ENCODE results near the gene TROAP. TPM values are rescaled to one million over a fixed set of nuclear protein-coding genes. Genes with fewer than 3 reads are reported as not detected.
"Not testable (repeated sequence)": the region's sequence is repeated elsewhere in the genome, so short reads cannot be mapped to it uniquely, and the experiment has no call there.

Gene TROAP
- 10 to 100 TPM; 73.8 to 80.4 TPM for total RNA-seq

- DNase-seq (peak; percentile 95), ATAC-seq (ENCODE audit: low read depth) (peak; percentile 98)
- POLR2A ChIA-PET = interaction anchor here (0.7 to 2.2 kb wide), 22 partner anchors 8 to 703 kb away, joined by 3 to 23 read pairs (median 4); partner anchors contain the start of genes PRKAG1, RACGAP1, SPATS2 and TUBA1A
- peak within 1 kb of the TSS; percentile 100 for H3K4me3 Mint-ChIP-seq
- peak within 1 kb of the TSS; percentile 98 for H3K27ac Mint-ChIP-seq
- H3K27me3 Mint-ChIP-seq = peaks cover 5% of the 10 kb centered on the region
- H3K4me1 Mint-ChIP-seq = peaks cover 24% of the 10 kb centered on the region
- no peaks in the 10 kb centered on the region for H3K9me3 Mint-ChIP-seq
- H3K36me3 Mint-ChIP-seq = peaks cover 20% of the 10 kb centered on the region
Observed at GRCh38 chr12:49322708-49323523, at the start of gene TROAP. TSS of gene TROAP (plus strand) at chr12:49323255. CDS start at chr12:49323609, 354 bp downstream.

DNA sequence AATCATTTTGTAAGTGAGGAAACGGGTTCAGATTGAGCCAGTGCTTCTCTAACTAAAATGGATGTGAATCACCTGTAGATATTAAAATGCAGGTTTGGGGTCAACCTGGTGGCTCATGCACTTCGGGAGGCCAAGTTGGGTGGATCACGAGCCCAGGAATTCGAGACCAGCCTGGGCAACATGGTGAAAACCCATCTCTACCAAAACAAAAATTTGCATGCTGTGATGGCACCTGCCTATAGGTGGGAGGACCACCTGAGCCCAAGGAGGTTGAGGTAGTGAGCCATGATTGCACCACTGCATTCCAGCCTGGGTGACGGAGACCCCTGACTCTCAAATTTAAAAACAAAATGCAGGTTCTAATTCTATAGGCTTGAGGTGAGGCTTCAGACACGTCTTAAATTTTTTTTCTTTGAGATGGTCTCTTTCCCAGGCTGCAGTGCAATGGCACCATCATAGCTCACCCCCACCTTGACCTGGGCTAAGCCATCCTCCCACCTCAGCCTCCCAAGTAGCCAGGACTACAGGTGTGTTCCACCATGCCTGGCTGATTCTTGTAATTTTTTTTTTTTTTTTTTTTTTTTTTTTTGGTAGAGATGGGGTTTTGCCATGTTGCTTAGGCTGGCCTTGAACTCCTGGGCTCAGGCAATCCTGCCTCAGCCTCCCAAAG is 49.2 kb upstream of the TROAP start:
- H3K36me3 Mint-ChIP-seq = peaks cover 12% of the 10 kb centered on the region
- peaks cover 2% of the 10 kb centered on the region for H3K27me3 Mint-ChIP-seq
- ATAC-seq (ENCODE audit: low read depth) = no peak
- POLR2A ChIA-PET = interaction anchor here (1.0 to 1.3 kb wide), 2 partner anchors 9 to 143 kb away, joined by 3 read pairs; partner anchors contain the start of gene TUBA1B
- H3K4me3 Mint-ChIP-seq = no peak overlapping the region
- DNase-seq = no peak
- no peak overlapping the region for H3K27ac Mint-ChIP-seq
- H3K4me1 Mint-ChIP-seq = peaks cover 4% of the 10 kb centered on the region
- H3K9me3 Mint-ChIP-seq = no peaks in the 10 kb centered on the region

DNA sequence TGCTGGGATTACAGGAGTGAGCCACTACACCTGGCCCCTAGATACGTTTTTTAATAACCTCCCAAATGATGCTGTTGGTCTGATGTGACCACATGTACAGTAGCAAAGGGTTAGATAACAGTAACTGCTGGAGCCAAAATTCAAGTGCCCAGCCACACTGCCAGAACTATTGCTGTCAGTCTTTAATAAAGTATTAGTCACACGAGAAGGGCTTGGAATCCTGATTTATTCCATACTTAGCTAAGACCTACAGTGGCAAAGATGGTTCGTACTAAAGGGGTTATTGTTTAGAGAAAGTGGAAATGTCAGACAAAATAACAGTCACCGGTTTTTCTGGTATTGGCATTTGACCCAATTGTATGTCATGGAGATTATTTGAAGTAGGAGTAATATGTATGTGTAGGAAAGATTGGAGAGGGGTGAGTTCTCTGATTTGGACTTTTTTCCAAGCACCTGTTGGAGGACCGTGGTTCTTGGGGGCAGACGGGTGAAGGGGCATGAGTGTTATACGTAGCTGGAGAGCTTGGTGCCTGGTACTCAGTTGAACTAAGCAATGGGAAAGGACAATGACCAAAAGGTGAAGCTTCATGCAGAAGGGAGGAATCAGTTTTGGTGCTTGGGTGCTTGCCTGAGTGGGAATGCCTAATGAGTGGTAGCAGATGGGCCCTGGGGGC is 48.5 kb upstream of the TROAP start:
- Mint-ChIP-seq H3K27me3 (peaks cover 5% of the 10 kb centered on the region), H3K36me3 (peaks cover 10% of the 10 kb centered on the region), H3K4me1 (peaks cover 4% of the 10 kb centered on the region), H3K9me3 (no peaks in the 10 kb centered on the region), H3K27ac (no peak overlapping the region), H3K4me3 (no peak overlapping the region)
- POLR2A ChIA-PET = interaction anchor here (1.2 kb wide), 1 partner anchor 205 kb away, joined by 3 read pairs; the partner anchor contains the start of gene RHEBL1
- DNase-seq (no peak), ATAC-seq (ENCODE audit: low read depth) (no peak)

DNA sequence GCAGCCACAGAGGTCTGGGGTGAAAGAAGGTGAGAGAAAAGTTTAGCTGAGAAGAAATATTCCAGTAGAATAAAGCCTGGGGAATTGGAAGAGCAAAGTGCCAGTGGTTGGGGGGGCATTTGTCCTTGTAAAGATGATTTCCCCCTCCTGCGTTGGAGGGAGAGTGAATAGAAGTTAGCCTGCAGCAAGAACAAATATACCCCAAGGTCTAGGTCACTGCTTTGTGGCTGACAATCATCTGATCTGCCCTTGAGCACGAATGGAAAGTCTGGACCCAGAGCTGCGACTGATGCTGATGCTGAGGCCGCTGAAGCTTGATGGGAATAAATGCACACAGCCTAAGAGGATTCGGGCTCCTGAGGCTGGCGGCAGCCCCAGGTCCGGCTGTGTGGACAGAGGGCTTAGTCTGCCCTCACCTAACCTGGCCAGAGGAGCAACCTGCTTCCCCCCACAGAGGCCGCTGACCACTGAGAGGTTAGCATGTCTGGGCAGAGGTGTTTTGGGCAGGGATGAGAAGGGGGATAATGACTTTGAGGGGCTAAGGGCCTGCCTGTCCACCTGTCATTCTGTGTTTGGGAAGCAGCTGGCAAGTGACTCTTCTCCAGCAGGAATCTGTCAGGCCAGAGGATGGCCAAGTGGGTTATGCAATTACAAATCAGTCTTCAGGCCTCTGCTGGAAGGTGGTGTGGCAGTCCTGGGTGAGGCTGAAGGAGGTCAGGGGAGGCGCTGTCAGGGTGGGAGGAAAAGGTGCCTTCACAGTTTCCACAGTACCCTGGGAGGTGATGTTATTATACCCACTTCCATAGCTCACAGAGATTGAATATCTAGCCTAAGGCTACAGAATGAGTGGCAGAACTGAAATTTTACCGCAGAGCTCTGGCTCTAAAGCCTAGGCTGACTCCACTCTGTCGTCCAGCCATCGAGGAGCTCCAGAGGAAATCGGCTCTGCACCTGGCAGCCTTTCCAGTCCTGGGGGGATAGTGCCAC is 46.5 kb upstream of the TROAP start:
- peaks cover 6% of the 10 kb centered on the region for H3K36me3 Mint-ChIP-seq
- no peak for DNase-seq
- H3K4me1 Mint-ChIP-seq = no peaks in the 10 kb centered on the region
- POLR2A ChIA-PET = interaction anchor here (0.6 to 1.2 kb wide), 3 partner anchors 11 to 232 kb away, joined by 3 to 5 read pairs (median 4); partner anchors contain the start of gene TUBA1B
- H3K4me3 Mint-ChIP-seq = no peak overlapping the region
- ATAC-seq (ENCODE audit: low read depth) = no peak
- no peaks in the 10 kb centered on the region for H3K9me3 Mint-ChIP-seq
- H3K27ac Mint-ChIP-seq = no peak overlapping the region
- peaks cover 15% of the 10 kb centered on the region for H3K27me3 Mint-ChIP-seq

GRCh38 chr12:49277466-49277865 is 45.6 kb upstream of the TROAP start:
- H3K4me1 Mint-ChIP-seq = no peaks in the 10 kb centered on the region
- ATAC-seq (ENCODE audit: low read depth) = no peak
- H3K27me3 Mint-ChIP-seq = peaks cover 16% of the 10 kb centered on the region
- no peaks in the 10 kb centered on the region for H3K9me3 Mint-ChIP-seq
- peaks cover 6% of the 10 kb centered on the region for H3K36me3 Mint-ChIP-seq
- no peak overlapping the region for H3K27ac Mint-ChIP-seq
- no peak for DNase-seq
- POLR2A ChIA-PET = interaction anchor here (0.9 to 1.2 kb wide), 2 partner anchors 12 to 147 kb away, joined by 3 to 5 read pairs; partner anchors contain the start of gene TUBA1B
- H3K4me3 Mint-ChIP-seq = no peak overlapping the region

DNA sequence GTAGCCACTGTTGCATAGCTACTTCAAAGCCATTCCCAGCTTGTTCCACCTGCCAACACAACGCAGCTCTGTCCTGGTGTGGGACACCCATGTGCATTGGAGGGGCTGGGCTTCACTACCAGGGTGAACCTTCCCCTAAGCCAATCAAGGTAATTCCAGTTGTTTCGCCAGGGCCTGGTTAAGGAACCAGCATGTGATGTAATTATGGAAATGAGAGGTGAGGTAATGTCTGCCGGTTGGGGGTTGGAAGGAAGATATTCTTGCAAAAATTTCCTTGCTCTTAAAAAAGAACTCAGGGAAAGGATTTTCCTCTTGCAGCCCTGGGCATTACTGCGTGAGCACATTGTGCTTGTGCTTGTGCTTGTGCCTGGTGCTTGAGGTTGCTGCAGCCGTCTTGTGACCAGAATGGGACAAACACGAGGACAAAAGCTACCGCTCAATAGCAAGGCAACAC is 43.3 kb upstream of the TROAP start:
- Mint-ChIP-seq H3K27ac (no peak overlapping the region), H3K4me1 (no peaks in the 10 kb centered on the region), H3K36me3 (no peaks in the 10 kb centered on the region), H3K4me3 (no peak overlapping the region), H3K9me3 (no peaks in the 10 kb centered on the region), H3K27me3 (peaks cover 17% of the 10 kb centered on the region)
- ATAC-seq (ENCODE audit: low read depth) (no peak), DNase-seq (no peak)
- POLR2A ChIA-PET = interaction anchor here (0.6 kb wide), 1 partner anchor 14 kb away, joined by 3 read pairs; no protein-coding TSS in a partner anchor

DNA sequence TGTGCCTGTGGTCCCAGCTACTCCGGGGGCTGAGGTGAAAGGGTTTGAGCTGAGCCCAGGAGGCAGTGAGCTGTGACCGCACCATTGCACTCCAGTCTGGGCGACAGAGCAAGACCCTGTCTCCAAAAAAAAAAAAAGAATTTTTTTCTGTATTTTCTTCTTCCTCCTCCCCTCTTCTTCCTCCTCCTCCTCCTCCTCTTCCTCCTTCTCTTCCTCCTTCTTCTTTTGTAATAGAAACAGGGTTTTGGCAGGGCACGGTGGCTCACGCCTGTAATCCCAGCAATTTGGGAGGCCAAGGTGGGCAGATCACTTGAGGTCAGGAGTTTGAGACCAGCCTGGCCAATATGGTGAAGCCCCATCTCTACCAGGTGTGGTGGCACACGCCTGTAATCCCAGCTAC is 42.5 kb upstream of the TROAP start:
- not testable (repeated sequence) for H3K9me3 Mint-ChIP-seq; DNase-seq; ATAC-seq (ENCODE audit: low read depth); H3K36me3 Mint-ChIP-seq; H3K27ac Mint-ChIP-seq; H3K4me1 Mint-ChIP-seq; H3K4me3 Mint-ChIP-seq
- POLR2A ChIA-PET = interaction anchor here (0.7 kb wide), 2 partner anchors 13 to 231 kb away, joined by 4 read pairs; no protein-coding TSS in a partner anchor
- peaks cover 19% of the 10 kb centered on the region for H3K27me3 Mint-ChIP-seq

- Mint-ChIP-seq H3K9me3 (no peaks in the 10 kb centered on the region), H3K4me1 (no peaks in the 10 kb centered on the region), H3K27me3 (peaks cover 29% of the 10 kb centered on the region), H3K36me3 (no peaks in the 10 kb centered on the region), H3K27ac (no peak overlapping the region), H3K4me3 (no peak overlapping the region)
- DNase-seq (no peak), ATAC-seq (ENCODE audit: low read depth) (no peak)
- POLR2A ChIA-PET = no interaction called here
Observed at GRCh38 chr12:49282302-49282701, 40.8 kb upstream of the TROAP start.

DNA sequence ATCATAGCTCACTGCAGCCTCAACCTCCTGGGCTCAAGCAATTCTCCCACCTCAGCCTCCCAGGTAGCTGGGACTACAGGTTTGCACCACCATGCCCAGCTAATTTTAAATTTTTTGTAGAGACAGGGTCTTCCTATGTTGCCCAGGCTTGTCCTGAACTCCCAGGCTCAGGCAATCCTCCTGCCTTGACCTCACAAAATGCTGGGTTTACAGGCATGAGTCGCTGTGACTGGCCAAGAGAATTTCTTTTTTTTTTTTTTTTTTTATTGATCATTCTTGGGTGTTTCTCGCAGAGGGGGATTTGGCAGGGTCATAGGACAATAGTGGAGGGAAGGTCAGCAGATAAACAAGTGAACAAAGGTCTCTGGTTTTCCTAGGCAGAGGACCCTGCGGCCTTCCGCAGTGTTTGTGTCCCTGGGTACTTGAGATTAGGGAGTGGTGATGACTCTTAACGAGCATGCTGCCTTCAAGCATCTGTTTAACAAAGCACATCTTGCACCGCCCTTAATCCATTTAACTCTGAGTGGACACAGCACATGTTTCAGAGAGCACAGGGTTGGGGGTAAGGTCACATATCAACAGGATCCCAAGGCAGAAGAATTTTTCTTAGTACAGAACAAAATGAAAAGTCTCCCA is 40.2 kb upstream of the TROAP start:
- peaks cover 31% of the 10 kb centered on the region for H3K27me3 Mint-ChIP-seq
- not testable (repeated sequence) for H3K9me3 Mint-ChIP-seq

GRCh38 chr12:49283541-49284429 is 39.3 kb upstream of the TROAP start:
- no peak for ATAC-seq (ENCODE audit: low read depth)
- POLR2A ChIA-PET = interaction anchor here (1.5 kb wide), 1 partner anchor 39 kb away, joined by 5 read pairs; the partner anchor contains the start of gene TROAP
- peaks cover 1% of the 10 kb centered on the region for H3K4me1 Mint-ChIP-seq

More for the DNA sequence above, 40.2 kb upstream of the TROAP start:
- DNase-seq; ATAC-seq (ENCODE audit: low read depth); H3K4me3 Mint-ChIP-seq; H3K36me3 Mint-ChIP-seq; POLR2A ChIA-PET; H3K4me1 Mint-ChIP-seq; H3K27ac Mint-ChIP-seq: not testable (repeated sequence)

GRCh38 chr12:49284672-49285071 is 38.4 kb upstream of the TROAP start:
- POLR2A ChIA-PET = interaction anchor here (1.5 kb wide), 1 partner anchor 38 kb away, joined by 5 read pairs; the partner anchor contains the start of gene TROAP
- H3K36me3 Mint-ChIP-seq = no peaks in the 10 kb centered on the region
- H3K27ac Mint-ChIP-seq = no peak overlapping the region
- ATAC-seq (ENCODE audit: low read depth) (no peak), DNase-seq (peak; percentile 16)
- H3K4me1 Mint-ChIP-seq = peaks cover 1% of the 10 kb centered on the region
- H3K27me3 Mint-ChIP-seq = peaks cover 31% of the 10 kb centered on the region
- no peak overlapping the region for H3K4me3 Mint-ChIP-seq
- no peaks in the 10 kb centered on the region for H3K9me3 Mint-ChIP-seq

More at GRCh38 chr12:49283541-49284429, 39.3 kb upstream of the TROAP start:
- Mint-ChIP-seq H3K27me3 (peaks cover 35% of the 10 kb centered on the region), H3K4me3 (no peak overlapping the region), H3K36me3 (no peaks in the 10 kb centered on the region), H3K9me3 (no peaks in the 10 kb centered on the region), H3K27ac (no peak overlapping the region)
- peak; percentile 21 for DNase-seq

Data from activated naive CD8-positive, alpha-beta T cell treated with anti-CD3 and anti-CD28 coated beads, Interleukin-2, amount 10 ng/mL, durations not matched to agents 7 days and 5 days (primary cell).